Measurements from ENCODE around the gene ANLN.
"Not testable (repeated sequence)": the region's sequence is repeated elsewhere in the genome, so short reads cannot be mapped to it uniquely, and the experiment has no call there.

The ANLN gene

DNA sequence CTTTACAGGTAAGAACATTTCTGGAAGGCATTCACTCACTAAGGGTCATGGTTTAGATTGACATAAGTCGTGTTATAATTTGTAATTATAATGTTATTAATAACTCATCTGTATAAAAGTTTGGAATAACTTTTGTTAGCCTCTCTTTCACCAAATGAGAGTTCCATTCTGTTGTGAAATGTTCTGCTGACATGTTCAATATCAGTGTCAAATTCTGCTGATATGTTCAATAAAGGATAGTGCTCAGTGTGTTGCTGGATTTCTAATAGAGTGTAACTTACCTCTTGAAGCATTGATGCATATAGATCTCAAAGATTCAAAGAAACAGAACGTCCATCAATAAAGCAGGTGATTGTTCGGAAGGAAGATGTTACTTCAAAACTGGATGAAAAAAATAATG lies 30.6 kb downstream of the ANLN start:
- no peak for DNase-seq

DNA sequence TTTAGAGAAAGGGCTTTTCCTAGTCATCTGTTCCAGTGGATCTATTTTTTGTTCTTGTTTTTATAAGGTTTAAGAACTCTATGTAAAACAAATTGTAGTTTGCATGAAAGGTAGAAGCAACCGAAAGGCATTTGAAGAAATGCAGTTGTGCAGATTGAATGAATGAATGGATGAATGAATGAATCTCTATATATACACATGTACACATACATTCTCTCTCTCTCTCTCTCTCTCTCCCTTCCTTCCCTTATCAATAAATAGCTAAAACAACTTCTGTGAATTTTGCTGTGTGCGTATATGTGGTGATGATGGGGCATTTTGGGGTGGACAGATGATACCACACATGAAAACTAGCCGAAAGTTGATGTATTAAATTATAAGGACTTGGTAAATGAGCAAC lies 32.4 kb downstream of the ANLN start:
- no peak for DNase-seq

DNA sequence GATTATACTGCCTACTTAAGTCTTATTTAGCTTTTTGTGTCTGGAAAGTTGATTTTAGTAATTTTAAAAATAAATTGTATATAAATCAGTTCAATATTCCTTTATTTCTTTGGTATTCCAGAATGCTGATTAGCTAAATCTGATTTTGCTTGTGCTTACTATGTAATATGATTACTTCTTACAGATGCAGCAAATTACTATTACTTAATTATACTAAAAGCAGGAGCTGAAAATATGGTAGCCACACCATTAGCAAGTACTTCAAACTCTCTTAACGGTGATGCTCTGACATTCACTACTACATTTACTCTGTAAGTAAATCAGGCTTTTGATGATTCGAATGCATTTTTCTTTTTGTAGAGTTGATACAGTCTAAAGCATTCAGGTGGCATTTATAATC lies 34.0 kb downstream of the ANLN start:
- no peak for DNase-seq

DNA sequence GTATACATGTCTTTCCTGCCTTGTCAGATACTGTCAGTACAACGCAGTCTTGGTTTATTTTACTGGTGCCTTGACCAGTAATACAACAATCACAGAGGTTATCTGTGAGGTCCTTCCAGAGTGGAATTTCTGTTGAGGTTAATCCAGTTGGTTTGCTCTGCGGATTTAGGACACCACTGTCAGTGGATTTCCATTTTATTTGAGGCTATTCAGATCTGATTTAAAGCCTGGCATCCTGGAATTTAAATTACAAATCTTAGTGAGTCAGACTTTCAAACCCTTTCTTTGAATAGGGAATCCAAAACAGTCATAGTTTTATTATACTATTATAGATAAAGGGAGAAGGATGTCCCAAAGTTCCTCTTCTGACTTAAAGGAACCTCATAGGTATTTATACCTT lies 40.5 kb downstream of the ANLN start:
- no peak for DNase-seq

DNA sequence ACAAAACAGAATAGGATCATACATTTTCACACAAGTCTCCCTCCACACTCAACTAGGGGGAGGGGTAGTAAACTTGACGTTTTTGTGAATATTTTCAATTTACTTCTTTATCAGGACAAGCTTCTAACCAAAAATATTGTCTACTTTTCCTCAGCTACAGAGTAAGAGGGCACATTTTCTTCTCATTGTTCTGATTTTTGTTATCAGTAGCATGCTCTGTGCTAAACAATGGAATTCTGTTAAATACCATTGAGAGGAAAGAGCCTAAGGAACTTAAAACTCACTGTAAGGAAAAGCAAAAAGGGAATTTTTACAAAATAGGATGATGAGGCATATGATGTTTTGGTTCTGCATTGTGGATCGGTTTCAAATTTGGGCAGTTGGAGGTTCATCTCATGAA lies 41.2 kb downstream of the ANLN start:
- no peak for DNase-seq

DNA sequence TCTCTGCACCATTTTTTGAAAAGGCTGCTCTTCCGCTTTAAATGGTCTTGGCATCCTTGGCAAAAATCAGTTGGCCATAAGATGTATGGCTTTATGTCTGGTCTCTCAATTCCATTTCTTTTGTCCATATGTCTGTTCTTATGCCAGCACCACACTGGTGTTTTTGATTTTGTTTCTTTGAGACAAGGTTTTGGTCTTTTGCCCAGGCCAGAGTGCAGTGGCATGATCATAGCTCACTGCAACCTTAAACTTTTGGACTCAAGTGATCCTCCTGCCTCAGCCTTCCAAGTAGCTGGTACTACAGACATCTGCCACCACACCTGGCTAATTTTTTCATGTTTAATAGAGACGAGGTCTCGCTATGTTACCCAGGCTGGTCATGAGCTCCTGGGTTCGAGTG lies 48.5 kb downstream of the ANLN start:
- no peak for DNase-seq

DNA sequence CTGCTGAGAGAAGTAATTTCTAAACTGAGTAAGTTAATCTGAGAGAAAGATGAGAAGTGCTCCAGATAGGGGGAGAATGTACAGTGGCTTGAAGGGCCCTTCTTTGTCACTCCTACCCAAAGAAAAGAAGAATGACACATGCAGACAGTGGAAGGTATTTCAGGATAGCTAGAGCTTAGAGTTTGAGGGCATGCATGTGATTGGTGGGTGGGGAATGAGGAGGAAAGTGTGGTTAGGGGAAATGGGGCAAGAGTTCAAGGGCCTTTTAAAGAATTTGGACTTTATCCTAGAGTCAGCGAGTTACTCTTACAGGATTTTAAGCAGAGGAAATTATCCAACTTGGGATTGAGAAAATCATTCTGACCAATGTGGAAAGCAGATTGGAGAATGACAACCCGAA lies 50.0 kb downstream of the ANLN start:
- no peak for DNase-seq

DNA sequence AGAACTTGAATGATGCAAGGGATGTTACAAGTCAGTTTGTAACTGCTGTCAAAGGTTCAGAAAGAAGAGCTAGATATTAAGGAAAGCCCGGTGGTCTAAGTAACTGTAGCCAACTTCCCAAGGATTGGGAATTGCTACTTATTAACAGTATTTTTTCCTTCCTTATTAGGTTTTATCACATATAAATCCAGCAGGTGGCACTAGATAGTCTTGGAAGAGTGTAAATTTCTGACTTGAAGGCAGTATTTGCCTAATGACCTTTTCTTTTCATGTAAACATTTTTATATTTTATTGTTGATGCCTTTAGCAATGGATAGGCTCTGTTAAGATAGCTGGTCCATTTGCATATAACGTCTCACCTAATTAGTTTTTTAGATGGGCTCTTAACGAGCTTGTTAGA lies 51.2 kb downstream of the ANLN start:
- DNase-seq: peak; percentile 14

DNA sequence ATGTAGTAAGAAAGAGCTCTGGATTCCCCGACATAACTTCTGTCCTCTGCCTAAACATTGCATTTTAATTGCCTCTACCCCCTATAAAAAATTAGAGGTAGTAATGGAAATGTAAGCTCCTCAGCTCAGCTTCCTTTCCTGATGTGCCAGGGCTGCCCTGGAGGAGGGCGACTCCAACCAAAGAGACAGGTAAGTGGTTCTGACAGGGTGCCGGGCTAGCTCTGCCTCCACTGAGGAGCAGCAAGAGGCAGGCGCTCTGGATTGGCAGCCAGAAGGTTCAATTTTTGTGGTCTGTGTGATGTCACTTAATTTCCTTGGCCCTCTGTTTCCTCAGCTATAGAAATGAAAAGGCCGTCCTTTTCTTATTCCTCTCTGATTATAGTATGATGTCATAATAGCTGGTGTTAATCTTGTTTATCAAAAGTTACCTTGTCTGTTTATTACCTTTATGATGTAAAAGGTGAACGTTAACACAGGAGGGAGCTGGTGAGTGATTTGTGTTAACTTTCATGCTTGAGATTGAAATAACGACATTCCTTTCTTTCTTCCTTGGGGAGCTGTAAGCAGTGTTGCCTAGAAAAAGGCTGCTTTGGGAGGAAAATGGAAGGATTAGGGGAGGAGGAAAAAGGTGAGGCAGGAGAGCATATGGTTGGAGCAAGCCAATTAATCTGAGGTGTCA lies 51.8 kb downstream of the ANLN start:
- peak; percentile 39 for DNase-seq

DNA sequence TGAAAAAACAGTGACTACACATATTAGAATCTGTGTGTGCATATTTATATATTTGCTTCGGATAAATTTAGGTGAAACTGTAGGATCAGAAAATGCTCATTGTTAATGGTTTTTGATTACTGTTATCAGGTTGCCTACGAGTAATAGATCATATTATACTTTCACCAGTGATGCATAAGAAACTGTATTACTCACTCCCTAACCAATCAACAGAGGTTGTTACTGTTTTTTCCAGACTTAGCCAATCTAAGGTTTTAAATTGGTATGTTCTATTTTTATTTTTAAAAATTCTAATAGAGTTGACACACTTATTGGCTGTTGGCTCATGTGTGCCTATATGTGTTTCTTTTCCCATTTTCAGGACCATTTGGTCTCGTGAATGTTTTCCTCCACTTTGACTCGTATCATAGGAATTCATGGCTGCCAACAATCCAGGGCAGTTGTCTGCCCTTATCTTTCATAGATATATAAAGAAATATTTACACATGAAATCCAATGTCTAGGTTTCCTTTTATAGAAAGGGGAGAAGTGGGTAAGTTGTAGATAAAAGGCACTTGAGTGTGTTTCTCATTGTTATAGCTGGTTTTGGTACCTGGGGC lies 59.2 kb downstream of the ANLN start:
- DNase-seq: no peak

DNA sequence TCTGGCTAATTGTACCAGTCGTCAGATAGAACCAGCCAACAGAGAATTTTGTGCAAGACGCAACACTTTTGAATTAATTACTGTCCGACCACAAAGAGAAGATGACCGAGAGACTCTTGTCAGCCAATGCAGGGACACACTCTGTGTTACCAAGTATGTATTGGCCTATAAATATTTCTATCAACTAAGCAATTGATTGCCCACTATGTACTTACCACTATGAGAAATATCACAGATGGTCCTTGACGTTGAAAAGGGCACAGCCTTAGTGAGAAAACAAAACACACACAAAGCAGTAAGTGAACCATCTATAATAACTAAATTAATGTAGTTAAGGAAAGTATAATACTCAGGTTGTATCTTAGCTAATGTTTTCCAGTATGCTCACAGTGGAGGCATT lies 60.0 kb downstream of the ANLN start:
- DNase-seq: no peak

DNA sequence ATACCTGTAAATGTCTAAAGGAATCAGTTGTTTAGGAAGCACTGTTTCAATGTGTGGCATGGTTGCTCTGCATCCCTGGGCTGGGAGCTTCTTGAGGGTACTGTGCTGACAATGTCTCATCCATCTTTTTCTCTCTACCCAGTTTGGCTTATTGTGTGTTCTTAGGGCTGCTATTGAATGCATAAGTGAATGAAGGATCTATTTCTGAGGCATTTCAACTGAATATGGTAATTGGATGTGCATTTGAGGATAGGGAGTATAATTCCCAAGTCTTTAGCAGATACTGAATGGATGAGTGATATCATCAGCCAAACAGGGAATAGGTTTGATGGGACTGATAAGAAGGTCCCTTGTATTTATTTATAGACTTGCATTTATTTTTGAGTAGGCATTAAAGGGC lies 64.1 kb downstream of the ANLN start:
- no peak for DNase-seq

DNA sequence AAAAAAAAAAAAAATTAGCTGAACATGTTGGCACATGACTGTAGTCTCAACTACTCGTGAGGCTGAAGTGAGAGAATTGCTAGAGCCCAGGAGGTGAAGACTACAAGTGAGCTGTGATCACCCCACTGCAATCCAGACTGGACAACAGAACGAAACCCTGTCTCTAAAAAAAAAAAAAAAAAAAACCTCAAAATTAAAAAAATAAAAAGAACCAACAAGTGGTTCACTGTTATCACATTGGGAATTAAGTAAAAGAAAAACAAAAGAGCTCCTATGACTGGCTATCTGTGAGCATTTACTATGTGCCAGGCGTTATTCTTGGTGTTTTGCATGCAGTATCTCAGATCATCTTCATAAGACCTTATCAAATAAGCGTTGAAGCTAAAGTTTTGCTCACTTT lies 66.0 kb downstream of the ANLN start:
- no peak for DNase-seq

DNA sequence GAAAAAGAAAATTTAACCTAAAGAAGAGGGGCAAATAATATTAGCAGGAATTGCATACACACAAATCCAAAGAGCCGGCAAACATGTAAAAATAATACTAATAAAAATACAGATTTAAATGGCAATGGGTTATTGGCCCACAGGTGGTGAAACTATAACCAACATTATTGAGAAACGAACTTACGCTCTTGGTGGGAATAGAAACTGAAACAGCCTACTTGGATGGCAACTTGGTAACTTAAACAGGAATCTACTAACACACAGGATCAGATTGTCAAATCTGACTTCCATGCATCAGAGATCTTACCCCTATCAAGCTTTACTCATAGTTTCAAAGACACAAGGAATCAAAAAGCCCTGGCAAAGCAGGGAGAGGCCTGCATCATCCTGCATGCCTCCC lies 66.5 kb downstream of the ANLN start:
- no peak for DNase-seq

DNA sequence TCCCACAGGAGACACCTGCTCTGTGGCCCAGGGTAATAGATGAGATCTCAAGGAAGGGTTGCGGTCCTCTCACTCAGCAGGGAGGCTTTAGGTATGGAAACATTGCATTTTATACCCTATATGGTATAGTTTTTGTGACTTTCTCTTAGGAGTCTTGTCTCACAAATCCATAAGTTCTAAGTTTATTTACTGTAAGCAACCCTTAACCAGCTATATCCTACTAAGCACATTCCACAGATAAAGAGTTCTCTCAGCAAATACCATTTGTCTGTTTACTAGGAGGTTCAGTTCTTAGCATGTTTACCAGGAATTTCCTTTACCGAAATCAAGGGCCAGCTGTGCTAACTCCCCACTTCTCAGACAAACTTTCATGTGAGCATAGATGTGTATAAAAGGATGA lies 66.9 kb downstream of the ANLN start:
- no peak for DNase-seq

DNA sequence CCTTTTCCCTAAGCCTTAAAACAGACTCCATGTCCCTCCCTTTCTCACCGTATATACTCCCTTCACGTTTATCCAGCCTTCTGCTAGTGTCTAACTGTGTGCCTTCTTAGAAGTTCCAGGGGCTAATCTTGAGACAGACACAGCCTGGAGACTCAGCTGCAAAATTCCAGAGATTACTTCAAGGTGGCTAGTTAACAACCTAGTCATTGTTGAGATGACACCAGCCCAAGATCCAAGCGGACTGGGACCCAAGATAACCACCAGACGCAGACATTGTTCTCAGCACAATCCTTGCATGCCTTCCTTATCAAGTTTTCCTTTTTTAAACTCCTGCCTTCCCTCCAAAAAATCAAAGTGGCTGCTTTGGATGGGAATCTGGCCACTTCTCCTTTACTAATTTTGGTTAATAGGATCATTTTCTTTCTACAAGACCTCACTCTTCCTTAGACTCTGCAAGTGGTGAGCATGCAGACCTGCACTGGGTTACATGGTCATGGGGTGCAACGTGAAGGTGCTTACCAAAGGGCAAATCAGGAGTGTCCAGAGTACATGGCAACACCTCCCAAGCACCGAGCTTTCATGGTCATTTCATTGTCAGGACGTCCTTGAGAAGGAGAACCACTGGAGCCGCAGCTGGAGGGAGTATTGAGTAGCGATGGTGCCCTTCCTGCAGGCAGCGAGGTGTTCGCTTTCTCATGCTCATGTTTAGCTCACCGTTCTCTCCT lies 69.7 kb downstream of the ANLN start:
- no peak for DNase-seq

DNA sequence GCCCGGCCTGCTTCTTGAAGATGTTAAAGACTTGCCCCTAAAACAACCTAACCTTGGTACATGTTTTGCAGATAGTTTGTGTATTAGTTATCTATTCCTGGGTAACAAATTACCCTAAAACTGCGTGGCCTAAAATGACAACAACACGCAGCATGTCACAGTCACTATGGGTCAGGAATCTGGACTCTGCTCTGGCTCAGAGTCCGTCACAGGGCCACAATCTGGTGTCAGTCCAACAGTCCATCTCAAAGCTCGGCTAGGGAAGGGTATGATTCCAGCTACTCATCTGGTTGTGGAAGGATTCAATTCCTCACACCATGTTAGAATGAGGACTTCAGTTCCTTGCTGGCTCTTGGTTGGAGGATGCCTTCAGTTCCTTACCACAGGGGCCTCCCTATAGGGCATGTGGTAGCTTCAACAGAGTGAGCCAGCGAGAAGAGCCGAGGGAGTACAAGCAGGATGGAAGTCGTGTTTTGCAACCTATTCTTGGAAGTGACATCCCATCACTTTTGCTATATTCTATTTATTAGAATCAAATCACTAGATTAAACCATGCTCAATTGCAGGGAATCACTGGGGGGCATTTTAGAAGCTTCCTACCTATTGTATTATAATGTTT lies 71.3 kb downstream of the ANLN start:
- DNase-seq: no peak

DNA sequence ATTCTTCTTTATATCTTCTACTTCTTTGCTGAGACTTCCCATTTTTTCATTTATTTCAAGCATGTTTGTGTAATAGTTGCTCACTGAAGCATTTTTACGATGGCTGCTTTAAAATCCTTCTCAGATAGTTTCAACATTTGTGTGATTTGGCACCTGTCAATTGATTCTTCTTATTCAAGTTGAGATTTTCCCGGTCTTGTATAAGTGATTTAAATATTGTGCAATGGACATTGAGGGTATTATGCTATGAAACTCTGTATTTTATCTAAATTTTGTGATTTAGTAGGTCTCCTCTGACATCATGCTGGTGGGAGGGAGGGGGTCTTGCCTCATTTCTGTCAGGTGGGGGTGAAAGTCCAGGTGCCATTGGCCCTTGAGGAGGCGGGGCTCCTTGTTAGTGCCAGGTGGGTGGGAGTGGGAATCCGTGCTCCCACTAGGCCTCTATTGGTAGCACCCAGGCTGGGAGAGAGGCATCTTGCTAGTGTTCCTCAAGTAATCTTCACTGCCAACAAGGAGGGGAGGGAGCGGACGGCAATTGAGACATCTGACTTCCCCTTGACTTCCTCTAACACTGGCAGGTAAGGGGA lies 73.0 kb downstream of the ANLN start:
- no peak for DNase-seq

DNA sequence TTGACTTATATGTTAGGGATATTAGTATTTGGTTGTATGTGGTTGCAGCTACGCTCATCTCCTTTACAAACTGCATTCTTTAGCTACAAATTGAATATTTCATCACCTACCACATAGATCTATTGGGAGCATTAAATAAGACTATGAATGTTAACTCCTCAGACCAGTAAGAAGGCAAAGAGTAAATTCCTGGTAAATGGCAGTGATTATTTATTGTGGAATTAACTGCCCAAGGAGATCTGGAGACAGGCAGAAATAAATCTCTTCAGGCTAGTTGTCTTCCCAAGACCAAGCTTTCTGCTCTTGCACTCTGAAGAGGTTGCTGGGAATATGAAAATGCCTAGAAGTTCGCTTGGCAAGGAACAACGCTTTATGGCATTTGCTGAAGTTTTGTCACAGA lies 74.6 kb downstream of the ANLN start:
- DNase-seq: no peak

DNA sequence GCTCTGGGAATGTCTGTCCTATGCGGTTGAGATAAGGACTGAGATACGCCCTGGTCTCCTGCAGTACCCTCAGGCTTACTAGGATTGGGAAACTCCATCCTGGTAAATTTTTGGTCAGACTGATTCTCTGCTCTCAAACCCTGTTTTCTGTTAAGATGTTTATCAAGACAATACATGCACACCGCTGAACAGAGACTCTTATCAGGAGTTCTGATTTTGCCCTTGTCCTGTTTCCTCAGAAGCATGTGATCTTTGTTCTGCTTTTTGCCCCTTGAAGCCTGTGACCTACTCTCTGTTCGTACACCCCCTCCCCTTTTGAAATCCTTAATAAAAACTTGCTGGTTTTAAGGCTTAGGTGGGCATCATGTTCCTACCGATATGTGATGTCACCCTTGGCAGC lies 76.3 kb downstream of the ANLN start:
- DNase-seq: not testable (repeated sequence)

DNA sequence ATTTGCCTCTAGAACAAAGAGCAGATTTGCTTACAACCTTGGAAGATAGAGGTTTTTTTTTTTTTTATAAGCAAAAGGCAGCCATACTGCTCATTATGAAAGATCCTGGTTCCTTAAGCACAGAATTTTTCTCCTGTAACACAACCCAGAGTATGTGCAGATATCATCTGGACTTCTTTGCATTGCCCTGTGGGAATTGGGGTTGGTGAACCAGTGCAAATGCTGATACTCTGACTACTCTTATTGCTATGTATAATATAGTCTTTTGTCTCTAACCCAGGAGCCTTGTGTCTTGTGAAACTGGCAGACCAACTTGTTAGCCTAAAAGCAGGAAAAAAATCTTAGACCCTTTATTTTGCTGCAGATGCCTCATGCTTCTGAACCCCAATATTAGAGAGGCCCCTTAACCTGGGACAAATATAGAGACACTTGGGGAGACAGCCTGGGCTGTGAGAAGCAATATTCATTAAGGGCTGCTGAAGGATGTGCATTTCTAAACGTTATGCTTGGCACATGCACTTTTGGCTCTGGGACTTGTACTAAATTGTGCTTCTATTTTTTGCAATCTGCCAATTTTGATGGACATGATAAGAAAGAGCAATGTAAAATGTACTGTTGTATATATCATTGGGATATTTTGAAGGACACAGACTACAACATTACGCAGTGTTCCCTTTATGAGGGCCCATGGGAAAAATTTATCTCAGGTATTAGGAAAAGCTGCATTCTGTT lies 78.9 kb downstream of the ANLN start:
- DNase-seq: no peak

DNA sequence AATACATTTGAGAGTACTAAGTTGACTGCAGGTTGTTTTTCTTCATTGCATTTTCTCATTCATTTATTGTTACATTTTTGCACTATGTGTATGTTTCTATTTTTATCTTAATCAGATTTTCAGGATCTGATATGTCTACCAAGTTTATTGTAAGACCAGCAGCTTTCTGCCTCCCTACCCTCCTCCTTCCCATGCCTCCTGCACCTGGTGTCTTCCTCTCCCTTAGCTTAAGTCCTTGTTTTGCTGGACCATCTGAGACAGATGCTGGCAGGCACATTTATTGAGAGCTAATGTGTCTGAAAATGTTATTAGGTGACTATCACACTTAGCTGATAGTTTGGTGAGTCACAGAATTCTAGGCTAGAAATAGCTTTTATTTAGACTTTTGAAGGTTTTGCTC lies 79.6 kb downstream of the ANLN start:
- no peak for DNase-seq

DNA sequence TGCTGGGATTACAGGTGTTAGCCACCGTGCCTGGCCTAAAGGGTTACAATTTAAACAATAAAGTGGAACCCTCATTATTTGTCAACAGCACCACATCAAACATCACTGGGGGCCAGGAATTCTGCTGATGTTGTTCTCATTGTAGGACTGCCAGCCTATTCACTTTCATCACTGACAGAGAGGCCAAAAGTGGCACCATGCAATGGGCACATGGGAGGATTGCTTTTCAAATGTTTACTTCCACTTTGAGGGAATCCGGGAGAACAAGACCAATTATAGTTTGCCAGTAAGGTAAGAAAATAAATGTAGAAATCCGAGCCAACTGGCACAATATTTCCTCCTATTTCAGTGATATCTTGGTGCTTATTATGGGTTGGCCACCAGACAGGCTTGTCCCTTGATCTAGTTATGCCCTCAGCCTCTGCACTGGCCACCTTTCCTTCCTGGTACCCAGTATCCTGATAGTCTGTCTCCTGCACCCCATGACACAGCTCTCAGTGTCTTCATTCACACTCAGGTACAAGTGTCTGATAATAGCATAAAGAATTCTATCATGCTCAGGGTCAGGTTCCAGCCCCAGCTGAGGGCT lies 82.6 kb downstream of the ANLN start:
- DNase-seq: no peak
